SK-N-SH (cell line): Measurements from ENCODE around the gene LMOD2. TPM values are rescaled to one million over a fixed set of nuclear protein-coding genes. Genes with fewer than 3 reads are reported as not detected.

Experiments
- CTCF ChIA-PET: fragments of 300-600, 350-600 bp; formaldehyde crosslinking; extraction: SDS; loops from one replicate; lab custom pipeline; 2021; lab: Yijun Ruan, JAX
- POLR2A ChIA-PET: fragments of 350-600 bp; sonication (Branson Sonifier 250); formaldehyde crosslinking; extraction: SDS; loops from one replicate; lab custom pipeline; 2020; ENCODE audit warnings: antibody characterized with exemption, inconsistent platforms; lab: Yijun Ruan, JAX
- DNase-seq: peaks from one replicate; pipeline ENCODE4 v3.0.0; 2012
- H2AFZ ChIP-seq: fragments of 200-600 bp; sonication (generic); 2 replicates; pipeline ENCODE4 v1.8.1; 2016; ENCODE audit warnings: antibody characterized with exemption, mild to moderate bottlenecking, low read depth
- H3F3A ChIP-seq: fragments of 200-600 bp; sonication (generic); replicated peaks from 2 replicates; pipeline ENCODE3; 2016; ENCODE audit warnings: antibody characterized with exemption, mild to moderate bottlenecking; ENCODE audit not compliant: insufficient read depth
- H3K27ac ChIP-seq, 2 experiments: fragments of 200-500 bp in 1 of 2; fragments of 200-600 bp in 1 of 2; sonication (Bioruptor generic) in 1 of 2; sonication (generic), shearing (Covaris generic) in 1 of 2; 2 replicates each; pipeline versions ENCODE4 v1.5.1 to v1.6.1; 2014 to 2016; ENCODE audit warnings: low read depth in 2 of 2, inconsistent platforms in 1 of 2, low read length in 1 of 2, mild to moderate bottlenecking in 1 of 2, mixed read lengths in 1 of 2
- H3K27me3 ChIP-seq: fragments of 200-600 bp; sonication (generic), shearing (Covaris generic); 2 replicates; pipeline ENCODE4 v1.6.1; 2016; ENCODE audit warnings: mixed run types; ENCODE audit not compliant: insufficient read depth
- H3K36me3 ChIP-seq, 2 experiments: fragments of 200-500 bp in 1 of 2; fragments of 200-600 bp in 1 of 2; sonication (Bioruptor generic) in 1 of 2; sonication (generic) in 1 of 2; replicated peaks in 1 of 2; 2 replicates each; pipeline versions ENCODE3 to v1.5.1; 2014 to 2016; ENCODE audit warnings: low read length in 1 of 2, mild to moderate bottlenecking in 1 of 2; ENCODE audit not compliant: insufficient read depth in 2 of 2, control insufficient read depth in 1 of 2
- H3K4me1 ChIP-seq, 2 experiments: fragments of 200-500 bp in 1 of 2; fragments of 200-600 bp in 1 of 2; sonication (Bioruptor generic) in 1 of 2; sonication (generic), shearing (Covaris generic) in 1 of 2; 2 replicates each; pipeline versions ENCODE4 v1.5.1 to v1.6.1; 2014 to 2016; ENCODE audit warnings: low read depth in 1 of 2, low read length in 1 of 2, mixed run types in 1 of 2; ENCODE audit not compliant: insufficient read depth in 2 of 2, control insufficient read depth in 1 of 2
- H3K4me2 ChIP-seq: fragments of 200-600 bp; sonication (generic), shearing (Covaris generic); 2 replicates; pipeline ENCODE4 v1.6.1; 2017; ENCODE audit warnings: mixed run types
- H3K4me3 ChIP-seq, 2 experiments: fragments of 200-500 bp in 1 of 2; fragments of 200-600 bp in 1 of 2; sonication (Bioruptor generic) in 1 of 2; sonication (generic), shearing (Covaris generic) in 1 of 2; 2 replicates each; pipeline versions ENCODE4 v1.5.1 to v1.8.1; 2014 to 2016; ENCODE audit warnings: low read depth in 2 of 2, inconsistent platforms in 1 of 2, low read length in 1 of 2, mild to moderate bottlenecking in 1 of 2, mixed read lengths in 1 of 2, moderate library complexity in 1 of 2
- H3K79me2 ChIP-seq: fragments of 200-600 bp; sonication (generic); 2 replicates; pipeline ENCODE4 v1.8.1; 2017; ENCODE audit warnings: mild to moderate bottlenecking; ENCODE audit not compliant: insufficient read depth
- H3K9ac ChIP-seq: fragments of 200-600 bp; sonication (generic); 2 replicates; pipeline ENCODE4 v1.6.1; 2017; ENCODE audit warnings: mixed run types
- H3K9me2 ChIP-seq: fragments of 200-600 bp; sonication (generic); 2 replicates; pipeline ENCODE4 v1.6.1; 2017; ENCODE audit warnings: mixed run types
- H3K9me3 ChIP-seq: fragments of 200-600 bp; sonication (generic); 2 replicates; pipeline ENCODE4 v1.6.1; 2017; ENCODE audit warnings: mixed run types, mild to moderate bottlenecking, moderate library complexity
- H4K20me1 ChIP-seq: fragments of 200-600 bp; sonication (generic); 2 replicates; pipeline ENCODE4 v1.6.1; 2017; ENCODE audit warnings: mild to moderate bottlenecking, mixed run types; ENCODE audit not compliant: insufficient read depth
- CTCF ChIP-seq: fragments of 200-600 bp; sonication (generic); IDR thresholded peaks from 2 replicates; pipeline ENCODE4 v1.6.1; 2017; ENCODE audit warnings: antibody characterized with exemption, mild to moderate bottlenecking, moderate library complexity
- FOSL2 ChIP-seq: IDR thresholded peaks from 2 replicates; pipeline ENCODE4 v1.4.0; 2012; ENCODE audit warnings: low read depth, mild to moderate bottlenecking, moderate library complexity, borderline replicate concordance
- FOXM1 ChIP-seq: IDR thresholded peaks from 2 replicates; pipeline ENCODE4 v1.4.0; 2012; ENCODE audit warnings: low read depth, mild to moderate bottlenecking
- GATA2 ChIP-seq: sonication (generic); formaldehyde crosslinking; IDR thresholded peaks from 2 replicates; pipeline ENCODE4 v1.5.0; 2020; ENCODE audit warnings: mild to moderate bottlenecking, missing genetic modification reagents
- IRF3 ChIP-seq: fragments of 150-350 bp; IDR thresholded peaks from 2 replicates; pipeline ENCODE4 v1.6.1; 2016; ENCODE audit warnings: mild to moderate bottlenecking, low read depth, low read length
- NFIC ChIP-seq: IDR thresholded peaks from 2 replicates; pipeline ENCODE4 v1.4.0; 2012; ENCODE audit warnings: borderline replicate concordance
- NRF1 ChIP-seq: IDR thresholded peaks from 2 replicates; pipeline ENCODE4 v1.6.1; 2012; ENCODE audit warnings: low read depth, mild to moderate bottlenecking, low read length
- PBX3 ChIP-seq: IDR thresholded peaks from 2 replicates; pipeline ENCODE4; 2012
- POLR2AphosphoS5 ChIP-seq: IDR thresholded peaks from 2 replicates; pipeline ENCODE4 v1.6.1; 2012; ENCODE audit warnings: low read depth, low read length
- RCOR1 ChIP-seq: fragments of 150-350 bp; IDR thresholded peaks from 2 replicates; pipeline ENCODE4 v1.6.1; 2017; ENCODE audit warnings: antibody characterized with exemption, low read length
- SIN3A ChIP-seq: IDR thresholded peaks from 2 replicates; pipeline ENCODE4 v1.6.1; 2012; ENCODE audit warnings: low read depth, mild to moderate bottlenecking, low read length, moderate library complexity, borderline replicate concordance
- TAF1 ChIP-seq: IDR thresholded peaks from 2 replicates; pipeline ENCODE4 v1.6.1; 2012; ENCODE audit warnings: low read depth, mild to moderate bottlenecking, low read length, moderate library complexity, borderline replicate concordance
- TCF12 ChIP-seq: IDR thresholded peaks from 2 replicates; pipeline ENCODE4 v1.4.0; 2012
- TEAD4 ChIP-seq: IDR thresholded peaks from 2 replicates; pipeline ENCODE4 v1.4.0; 2012; ENCODE audit warnings: mild to moderate bottlenecking, borderline replicate concordance; ENCODE audit not compliant: insufficient read depth
- USF2 ChIP-seq: fragments of 150-350 bp; IDR thresholded peaks from 2 replicates; pipeline ENCODE4 v1.6.1; 2017; ENCODE audit warnings: antibody characterized with exemption, low read length, low read depth, borderline replicate concordance
- YY1 ChIP-seq: IDR thresholded peaks from 2 replicates; pipeline ENCODE4 v1.4.0; 2012; ENCODE audit warnings: low read depth, mild to moderate bottlenecking
- ZBTB33 ChIP-seq: IDR thresholded peaks from 2 replicates; pipeline ENCODE4 v1.4.0; 2012; ENCODE audit warnings: low read depth, borderline replicate concordance
- WGBS: methylation state at CpG from one replicate; pipeline ENCODE4 v1.1.6; 2017; ENCODE audit warnings: low lambda C conversion rate; 5-methylcytosine and 5-hydroxymethylcytosine counted together
- polyA plus RNA-seq, 3 experiments: library from polyadenylated mRNA; depleted of rRNA; stranded (reverse); fragments of >200 nt; gene quantifications; 2 replicates each; pipeline ENCODE4 v1.2.3, GENCODE V29; 2012

The LMOD2 gene
- polyA plus RNA-seq, 1 of the 3 experiments (the other 2 are of a cell fraction), result not detected

- Histone ChIP-seq H3K9ac (no peak overlapping the region), H3K9me2 (no peaks in the 10 kb centered on the region), H3K27ac (no peak overlapping the region), H3K27me3 (no peaks in the 10 kb centered on the region), H4K20me1 (no peaks in the 10 kb centered on the region), H3K79me2 (no peaks in the 10 kb centered on the region), H3K9me3 (no peaks in the 10 kb centered on the region), H3K4me1 (peaks cover 3 to 4% of the 10 kb centered on the region in 2 experiments; a peak in 2 of 4 replicates), H2AFZ (no peak overlapping the region), H3F3A (peaks cover 16% of the 10 kb centered on the region), H3K36me3 (no peaks in the 10 kb centered on the region), H3K4me2 (no peak overlapping the region), H3K4me3 (no peak overlapping the region)
- no peak for DNase-seq
- WGBS, result 68% methylated on average over 3 of the region's 3 CpGs
- POLR2A ChIA-PET, result no interaction called here
- CTCF ChIA-PET, result interaction anchor here (0.7 to 5.2 kb wide), 23 partner anchors 8 to 476 kb away, joined by 3 to 61 read pairs (median 8); partner anchors contain the start of genes LMOD2 and NDUFA5
- TF ChIP-seq TAF1 (no peak), FOSL2 (no peak), TCF12 (no peak), POLR2AphosphoS5 (no peak), NRF1 (no peak), RCOR1 (no peak)
Observed at GRCh38 chr7:123637203-123637602, 18.5 kb upstream of the LMOD2 start.

GRCh38 chr7:123637878-123638277 is 17.8 kb upstream of the LMOD2 start:
- H3K36me3 ChIP-seq, result no peaks in the 10 kb centered on the region
- ChIA-PET POLR2A (no interaction called here), CTCF (interaction anchor here (0.7 to 5.2 kb wide), 6 partner anchors 44 to 234 kb away, joined by 3 to 61 read pairs (median 4); partner anchors contain the start of gene NDUFA5)
- H3K27me3 ChIP-seq, result no peaks in the 10 kb centered on the region
- no peak overlapping the region for H3K4me2 ChIP-seq
- TF ChIP-seq PBX3, result no peak
- TF ChIP-seq SIN3A, result no peak
- TF ChIP-seq NFIC, result no peak
- TF ChIP-seq TEAD4, result no peak
- TF ChIP-seq TAF1, result no peak
- no peak for TF ChIP-seq FOSL2
- TF ChIP-seq POLR2AphosphoS5, result no peak
- no peak for TF ChIP-seq FOXM1
- TF ChIP-seq YY1, result no peak
- TF ChIP-seq CTCF, result no peak
- no peak for TF ChIP-seq IRF3
- TF ChIP-seq GATA2 (CRISPR knock-in tag), result no peak
- no peak for TF ChIP-seq ZBTB33
- no peak for TF ChIP-seq USF2
- H3K4me1 ChIP-seq, result peaks cover 4% of the 10 kb centered on the region in 2 experiments; a peak in 2 of 4 replicates
- no peak overlapping the region for H3K9ac ChIP-seq
- no peak for DNase-seq
- no peak overlapping the region for H3K4me3 ChIP-seq
- H3K9me3 ChIP-seq, result no peaks in the 10 kb centered on the region
- H4K20me1 ChIP-seq, result no peaks in the 10 kb centered on the region
- no peaks in the 10 kb centered on the region for H3K79me2 ChIP-seq
- no peaks in the 10 kb centered on the region for H3K9me2 ChIP-seq
- 76% methylated on average over 2 of the region's 2 CpGs for WGBS
- H2AFZ ChIP-seq, result no peak overlapping the region
- no peak overlapping the region for H3K27ac ChIP-seq
- peaks cover 16% of the 10 kb centered on the region for H3F3A ChIP-seq
